HEK293T (cell line): ENCODE data around the gene ARL6IP6.

Experiments used
- CTCF ChIA-PET: fragments of 350-600 bp; formaldehyde crosslinking; extraction: SDS; loops from one replicate; lab custom pipeline; 2021; ENCODE audit warnings: antibody characterized with exemption, inconsistent platforms; lab: Yijun Ruan, JAX
- POLR2A ChIA-PET: fragments of 350-600 bp; formaldehyde crosslinking; extraction: SDS; loops from one replicate; lab custom pipeline; 2020; ENCODE audit warnings: antibody characterized with exemption, inconsistent platforms; lab: Yijun Ruan, JAX
- DNase-seq: peaks from one replicate; pipeline ENCODE4 v3.0.0; 2012; ENCODE audit warnings: mixed read lengths; ENCODE audit errors: extremely low spot score
- ARNT ChIP-seq: fragments of 450-650 bp; IDR thresholded peaks from 2 replicates; pipeline ENCODE4 v1.6.1; 2017; ENCODE audit warnings: mild to moderate bottlenecking
- BHLHE40 ChIP-seq: fragments of 450-650 bp; IDR thresholded peaks from 2 replicates; pipeline ENCODE4 v1.6.1; 2016; ENCODE audit warnings: mild to moderate bottlenecking, moderate library complexity, borderline replicate concordance
- CTBP1 ChIP-seq: fragments of 450-650 bp; IDR thresholded peaks from 2 replicates; pipeline ENCODE4 v1.6.1; 2016; ENCODE audit warnings: borderline replicate concordance
- ELF4 ChIP-seq: fragments of 450-650 bp; IDR thresholded peaks from 2 replicates; pipeline ENCODE4 v1.6.1; 2017; ENCODE audit warnings: antibody characterized with exemption
- FOXA1 ChIP-seq: fragments of 450-650 bp; IDR thresholded peaks from 2 replicates; pipeline ENCODE4 v1.6.1; 2016; ENCODE audit warnings: mild to moderate bottlenecking
- FOXK2 ChIP-seq: fragments of 450-650 bp; IDR thresholded peaks from 2 replicates; pipeline ENCODE4 v1.6.1; 2016; ENCODE audit warnings: mild to moderate bottlenecking
- FOXM1 ChIP-seq: fragments of 450-650 bp; IDR thresholded peaks from 2 replicates; pipeline ENCODE4 v1.6.1; 2017; ENCODE audit warnings: mild to moderate bottlenecking, borderline replicate concordance
- HDGF ChIP-seq: fragments of 450-650 bp; IDR thresholded peaks from 2 replicates; pipeline ENCODE4 v1.6.1; 2017; ENCODE audit warnings: antibody characterized with exemption, borderline replicate concordance
- L3MBTL2 ChIP-seq: fragments of 450-650 bp; conservative IDR thresholded peaks from 2 replicates; pipeline ENCODE4 v1.6.1; 2016; ENCODE audit warnings: mild to moderate bottlenecking
- LEF1 ChIP-seq: fragments of 450-650 bp; IDR thresholded peaks from 2 replicates; pipeline ENCODE4 v1.6.1; 2017; ENCODE audit warnings: mild to moderate bottlenecking, borderline replicate concordance
- NFRKB ChIP-seq: fragments of 450-650 bp; IDR thresholded peaks from 2 replicates; pipeline ENCODE4 v1.6.1; 2016; ENCODE audit warnings: mild to moderate bottlenecking, moderate library complexity
- SP1 ChIP-seq: fragments of 450-650 bp; IDR thresholded peaks from 2 replicates; pipeline ENCODE4 v1.6.1; 2017
- SUZ12 ChIP-seq: fragments of 450-650 bp; IDR thresholded peaks from 2 replicates; pipeline ENCODE4 v1.6.1; 2016; ENCODE audit warnings: mild to moderate bottlenecking
- TARDBP ChIP-seq: fragments of 450-650 bp; IDR thresholded peaks from 2 replicates; pipeline ENCODE4 v1.6.1; 2016
- ZNF384 ChIP-seq: fragments of 450-650 bp; IDR thresholded peaks from 2 replicates; pipeline ENCODE4 v1.6.1; 2016
- TF ChIP-seq, protein P1 (sequence below): fragments of 450-650 bp; IDR thresholded peaks from 2 replicates; pipeline ENCODE4 v1.6.1; 2016

The ARL6IP6 gene

DNA sequence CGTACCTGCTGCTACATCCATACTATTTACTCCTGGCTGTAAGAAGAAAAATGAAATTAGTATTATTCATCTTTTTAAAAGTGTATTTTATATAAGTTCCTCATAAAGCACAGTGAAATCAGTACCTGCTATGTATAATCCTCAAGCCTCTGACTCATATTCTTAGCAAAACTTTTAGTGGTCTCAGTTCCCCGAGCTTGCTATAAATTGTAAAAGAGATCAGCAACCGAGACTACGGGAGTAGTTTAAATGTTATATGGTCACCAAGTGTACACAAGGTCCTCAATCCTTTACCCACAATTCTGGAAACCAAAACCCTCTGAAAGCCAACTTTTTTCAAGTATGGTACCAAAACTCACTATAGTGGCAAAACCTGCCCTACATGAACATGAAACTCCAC is 25.4 kb upstream of the ARL6IP6 start:
- TF ChIP-seq, protein P1, sequence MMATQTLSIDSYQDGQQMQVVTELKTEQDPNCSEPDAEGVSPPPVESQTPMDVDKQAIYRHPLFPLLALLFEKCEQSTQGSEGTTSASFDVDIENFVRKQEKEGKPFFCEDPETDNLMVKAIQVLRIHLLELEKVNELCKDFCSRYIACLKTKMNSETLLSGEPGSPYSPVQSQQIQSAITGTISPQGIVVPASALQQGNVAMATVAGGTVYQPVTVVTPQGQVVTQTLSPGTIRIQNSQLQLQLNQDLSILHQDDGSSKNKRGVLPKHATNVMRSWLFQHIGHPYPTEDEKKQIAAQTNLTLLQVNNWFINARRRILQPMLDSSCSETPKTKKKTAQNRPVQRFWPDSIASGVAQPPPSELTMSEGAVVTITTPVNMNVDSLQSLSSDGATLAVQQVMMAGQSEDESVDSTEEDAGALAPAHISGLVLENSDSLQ: no peak
- TF ChIP-seq CTBP1 (no peak), BHLHE40 (no peak), ARNT (no peak), ELF4 (no peak), ZNF384 (no peak), FOXK2 (no peak)
- ChIA-PET POLR2A (no interaction called here), CTCF (no interaction called here)
- no peak for DNase-seq

DNA sequence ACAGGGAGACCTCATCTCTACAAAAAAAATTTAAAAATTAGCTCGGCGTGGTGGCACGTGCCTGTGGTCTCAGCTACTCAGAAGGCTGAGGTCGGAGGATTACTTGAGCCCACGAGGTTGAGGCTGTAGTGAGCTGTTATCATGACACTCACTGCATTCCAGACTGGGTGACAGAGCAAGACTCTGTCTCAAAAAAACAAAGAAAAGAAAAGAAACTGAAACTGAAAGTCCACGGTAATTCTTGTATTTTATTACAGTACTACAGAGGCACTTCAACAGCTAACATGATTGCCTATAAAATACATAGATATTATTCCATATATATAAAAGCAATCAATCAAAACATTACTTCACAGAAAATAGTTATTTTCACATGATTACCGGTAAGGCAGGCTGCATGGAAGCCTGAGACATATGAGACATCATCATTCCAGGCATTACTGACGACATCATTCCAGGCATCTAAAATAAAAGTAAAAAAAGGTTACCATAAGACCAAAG is 24.2 kb upstream of the ARL6IP6 start:
- DNase-seq: no peak
- POLR2A ChIA-PET: no interaction called here

DNA sequence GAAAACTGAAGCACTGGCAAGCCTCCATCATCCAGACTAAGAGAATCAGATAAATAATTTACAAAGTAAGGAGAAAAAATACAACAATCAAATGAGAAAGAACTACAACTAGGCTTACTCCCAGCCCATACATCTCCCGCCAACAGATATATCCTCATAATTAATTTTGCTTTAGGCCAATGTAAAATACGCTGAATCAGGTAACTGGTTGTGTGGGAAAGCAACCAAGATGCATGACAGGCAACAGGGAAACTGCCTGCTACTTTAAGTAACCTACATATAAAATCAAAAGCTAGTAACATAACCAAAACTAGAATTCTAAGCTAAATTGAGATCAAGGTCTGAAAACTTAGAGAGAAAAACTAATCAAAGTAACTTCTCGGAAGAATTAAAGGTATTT is 22.7 kb upstream of the ARL6IP6 start:
- no peak for TF ChIP-seq ARNT
- CTCF ChIA-PET: interaction anchor here (1.5 kb wide), 1 partner anchor 20 kb away, joined by 4 read pairs; no protein-coding TSS in a partner anchor
- POLR2A ChIA-PET: interaction anchor here (1.0 kb wide), 1 partner anchor 21 kb away, joined by 3 read pairs; the partner anchor contains the start of gene PRPF40A
- no peak for DNase-seq

More for the DNA sequence above, 24.2 kb upstream of the ARL6IP6 start:
- CTCF ChIA-PET: no interaction called here
- no peak for TF ChIP-seq HDGF
- TF ChIP-seq CTBP1: no peak
- TF ChIP-seq ELF4: no peak
- TF ChIP-seq SUZ12: no peak
- TF ChIP-seq, protein P1: no peak
- TF ChIP-seq NFRKB: no peak
- TF ChIP-seq BHLHE40: no peak
- TF ChIP-seq FOXM1: no peak
- no peak for TF ChIP-seq ZNF384
- TF ChIP-seq FOXA1: no peak
- no peak for TF ChIP-seq FOXK2

GRCh38 chr2:152696476-152696875 is 21.9 kb upstream of the ARL6IP6 start:
- TF ChIP-seq LEF1 (no peak), FOXA1 (no peak), SUZ12 (no peak), ELF4 (no peak), TARDBP (no peak), FOXK2 (no peak), ARNT (no peak), SP1 (no peak)
- no peak for DNase-seq
- ChIA-PET CTCF (interaction anchor here (0.6 to 1.5 kb wide), 2 partner anchors 20 to 344 kb away, joined by 4 to 5 read pairs; no protein-coding TSS in a partner anchor), POLR2A (interaction anchor here (1.1 kb wide), 1 partner anchor 21 kb away, joined by 4 read pairs; the partner anchor contains the start of gene PRPF40A)

DNA sequence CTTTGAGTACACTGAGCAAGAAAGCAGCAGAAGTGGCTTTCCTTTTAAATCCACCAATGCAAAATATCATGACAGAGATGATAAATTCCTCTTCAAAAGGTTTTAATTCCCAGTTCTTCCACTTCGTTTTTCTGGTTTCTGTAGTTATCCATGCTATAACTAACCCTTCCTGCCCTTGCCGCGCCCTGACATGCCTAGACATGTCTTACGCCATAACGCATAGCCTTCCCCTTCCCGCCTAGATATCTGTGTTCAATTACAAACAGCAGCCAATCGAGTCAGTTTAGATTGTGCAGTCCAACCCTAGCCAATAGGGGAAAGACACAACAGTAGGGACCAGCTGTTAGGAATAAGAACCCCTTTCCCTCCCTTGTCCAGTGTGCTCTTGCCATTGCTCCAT is 17.2 kb upstream of the ARL6IP6 start:
- CTCF ChIA-PET: no interaction called here
- TF ChIP-seq, protein P1: no peak
- TF ChIP-seq SP1 (no peak), ARNT (no peak), LEF1 (no peak), ELF4 (no peak), TARDBP (no peak), FOXK2 (no peak), NFRKB (no peak), L3MBTL2 (no peak), HDGF (no peak)
- no peak for DNase-seq
- POLR2A ChIA-PET: no interaction called here

DNA sequence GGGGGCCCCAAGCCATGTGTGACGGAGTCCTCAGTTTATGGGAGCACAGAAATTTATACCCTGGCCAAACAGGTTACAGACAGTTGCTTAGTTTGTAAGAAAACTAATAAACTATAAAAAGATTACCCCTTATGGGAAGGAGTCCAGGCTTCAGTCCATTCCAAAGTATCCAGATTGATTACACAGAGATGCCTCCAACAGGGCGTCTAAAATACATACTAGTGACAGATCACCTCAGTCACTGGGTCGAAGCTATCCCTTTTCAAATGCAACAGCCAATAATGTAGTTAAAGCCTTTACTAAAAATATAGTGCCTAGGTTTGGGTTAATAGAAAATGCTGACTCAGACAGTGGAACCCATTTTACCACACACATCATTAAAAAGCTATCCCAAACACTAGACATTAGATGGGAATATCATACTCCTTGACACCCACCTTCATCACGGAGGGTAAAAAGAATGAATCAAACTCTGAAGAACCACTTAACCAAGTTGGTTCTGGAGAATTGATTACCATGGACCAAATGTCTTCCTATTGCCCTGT is 11.9 kb upstream of the ARL6IP6 start:
- ChIA-PET POLR2A (interaction anchor here (1.5 kb wide), 1 partner anchor 11 kb away, joined by 5 read pairs; the partner anchor contains the start of gene PRPF40A), CTCF (no interaction called here)

DNA sequence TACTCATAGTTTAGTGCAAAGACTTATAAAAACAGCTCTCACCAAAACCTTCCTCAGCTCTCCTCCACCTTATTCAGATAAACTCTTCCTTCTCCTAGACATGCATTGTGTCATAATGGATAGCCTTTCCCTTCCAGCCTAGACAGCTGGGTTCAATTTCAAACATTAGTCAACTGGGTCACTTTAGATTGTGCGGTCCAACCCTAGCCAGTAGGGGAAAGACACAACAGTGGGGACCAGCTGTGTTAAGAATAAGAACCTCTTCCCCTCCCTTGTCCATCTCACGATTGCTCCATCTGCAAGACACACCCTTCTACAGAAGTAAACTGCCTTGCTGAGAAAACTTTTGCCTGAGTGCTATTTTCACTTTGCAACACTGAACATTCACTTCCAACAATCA is 9.7 kb upstream of the ARL6IP6 start:
- ChIA-PET CTCF (no interaction called here), POLR2A (no interaction called here)
- TF ChIP-seq TARDBP (no peak), FOXK2 (no peak), L3MBTL2 (no peak), FOXM1 (no peak), NFRKB (no peak), LEF1 (no peak), ELF4 (no peak), CTBP1 (no peak), SUZ12 (no peak), FOXA1 (no peak), SP1 (no peak), ZNF384 (no peak), HDGF (no peak), ARNT (no peak), BHLHE40 (no peak)
- TF ChIP-seq, protein P1: no peak
- DNase-seq: no peak

More for the DNA sequence above, 11.9 kb upstream of the ARL6IP6 start:
- TF ChIP-seq TARDBP (no peak), ZNF384 (no peak)
- no peak for DNase-seq
